B cell (primary cell): Measurements from ENCODE around the gene MT1A.

ENCODE experiments used
- CTCF ChIP-seq: fragments of 200-600 bp; IDR thresholded peaks from one replicate; pipeline ENCODE4 v1.8.0; 2022; ENCODE audit warnings: antibody characterized with exemption, mild to moderate bottlenecking
- EZH2 ChIP-seq: IDR thresholded peaks from 2 replicates; pipeline ENCODE4 v1.6.1; 2012; ENCODE audit warnings: borderline replicate concordance, low read depth, mild to moderate bottlenecking, moderate library complexity, low read length; ENCODE audit not compliant: insufficient read depth, poor library complexity, severe bottlenecking

GRCh38 chr16:56604966-56605365 lies 33.5 kb upstream of the MT1A start:
- no peak for TF ChIP-seq CTCF
- TF ChIP-seq EZH2: no peak
